HG03196 (cell line): ENCODE measurements around the gene ENDOD1.

Source experiments
- ATAC-seq: cut with Tn5 transposase; IDR thresholded peaks from one replicate; pipeline ENCODE4 v1.9.1; 2021; ENCODE audit not compliant: unreplicated experiment

Gene ENDOD1

DNA sequence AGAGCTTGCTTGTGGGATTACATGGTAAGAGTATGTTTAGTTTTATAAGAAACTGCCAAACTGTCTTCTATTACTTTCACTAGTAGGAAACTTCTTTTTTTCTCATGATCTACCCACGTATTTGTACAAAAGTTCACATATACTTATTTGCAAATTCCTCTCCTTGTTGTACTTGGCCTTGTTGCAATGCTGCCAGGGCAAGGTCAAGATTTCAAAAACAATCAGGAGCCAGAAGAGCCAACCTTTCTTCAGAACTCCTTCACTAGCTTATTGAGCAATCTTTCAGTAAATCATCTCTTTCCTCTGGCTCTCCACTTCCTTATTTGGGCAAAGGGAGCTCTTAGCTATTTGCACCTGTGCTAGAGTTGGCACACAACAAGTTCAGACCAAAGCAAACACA is 13.2 kb upstream of the ENDOD1 start:
- no peak for ATAC-seq

DNA sequence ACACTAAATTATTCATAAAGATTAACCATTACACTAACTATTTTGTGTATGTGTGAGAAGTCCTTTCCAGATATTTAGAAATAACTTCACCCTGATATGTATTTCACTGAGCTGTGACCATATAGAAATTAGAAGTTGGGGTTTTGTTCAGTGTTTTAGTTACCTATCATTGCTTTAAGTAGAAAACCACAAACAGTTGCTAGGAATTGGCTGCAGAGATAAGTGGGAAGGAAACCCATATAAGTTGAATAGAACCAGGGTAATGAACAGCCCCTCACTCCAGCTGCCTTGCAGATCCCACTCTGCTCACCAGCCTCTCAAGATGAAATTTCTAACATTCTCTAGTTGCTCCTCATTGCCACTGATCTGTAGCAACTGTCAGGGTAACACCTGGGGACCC is 12.7 kb upstream of the ENDOD1 start:
- no peak for ATAC-seq

DNA sequence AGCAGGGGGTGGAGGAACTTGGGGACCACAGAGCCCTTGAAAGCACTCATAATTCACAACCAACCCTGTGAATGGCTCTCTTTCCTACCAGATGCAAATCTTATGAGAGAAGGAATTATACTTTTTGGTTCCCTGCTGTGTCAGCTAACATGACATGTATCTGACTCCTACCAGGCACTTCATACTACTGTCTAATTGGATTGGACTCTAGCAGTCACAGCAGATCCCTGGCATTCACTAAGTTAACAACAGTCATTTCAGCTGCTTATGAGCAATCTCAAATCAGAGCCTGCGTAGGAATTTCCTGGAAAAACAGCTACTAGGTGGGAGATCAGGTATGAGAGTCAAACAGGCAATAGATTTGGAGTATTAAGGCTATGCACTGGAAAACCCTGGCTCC is 11.1 kb upstream of the ENDOD1 start:
- no peak for ATAC-seq

DNA sequence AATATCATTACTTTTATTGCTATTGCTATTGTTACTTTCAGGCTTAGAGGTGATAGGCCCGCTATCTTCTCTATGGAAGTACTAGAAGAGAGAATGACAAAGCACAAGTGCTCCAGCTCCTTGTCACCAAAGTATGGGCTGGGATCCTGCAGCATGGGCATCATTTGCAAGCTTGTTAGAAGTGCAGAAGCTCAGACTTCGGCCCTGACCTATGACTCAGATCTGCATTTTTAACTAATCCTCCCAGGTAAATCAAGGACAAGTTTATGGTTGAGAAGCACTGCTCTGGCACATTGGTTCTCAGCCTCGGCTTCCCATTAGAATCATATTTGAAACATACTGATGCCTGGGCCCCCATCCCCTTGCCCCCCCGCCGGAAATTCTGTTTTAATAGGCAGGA is 8.6 kb upstream of the ENDOD1 start:
- ATAC-seq = no peak

DNA sequence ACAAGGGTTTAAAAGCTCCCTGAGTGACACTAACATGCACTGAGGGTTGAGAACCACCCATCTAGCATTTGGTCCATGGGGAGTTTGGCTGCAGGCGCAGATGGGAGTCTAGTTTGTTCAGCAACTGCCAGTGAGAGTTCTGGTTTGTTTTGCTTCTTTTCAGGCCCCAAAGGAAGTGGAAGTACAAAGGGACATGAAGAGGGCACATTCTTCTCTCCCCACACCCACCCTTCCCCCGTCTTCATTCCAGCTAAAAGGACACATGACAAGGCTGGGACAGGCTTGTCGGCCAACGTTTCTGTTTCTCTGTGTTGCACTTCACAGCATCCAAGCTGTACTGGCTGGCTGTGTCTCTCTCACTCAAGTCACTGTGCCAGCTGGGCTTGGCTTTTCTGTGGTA is 8.2 kb upstream of the ENDOD1 start:
- ATAC-seq = no peak

DNA sequence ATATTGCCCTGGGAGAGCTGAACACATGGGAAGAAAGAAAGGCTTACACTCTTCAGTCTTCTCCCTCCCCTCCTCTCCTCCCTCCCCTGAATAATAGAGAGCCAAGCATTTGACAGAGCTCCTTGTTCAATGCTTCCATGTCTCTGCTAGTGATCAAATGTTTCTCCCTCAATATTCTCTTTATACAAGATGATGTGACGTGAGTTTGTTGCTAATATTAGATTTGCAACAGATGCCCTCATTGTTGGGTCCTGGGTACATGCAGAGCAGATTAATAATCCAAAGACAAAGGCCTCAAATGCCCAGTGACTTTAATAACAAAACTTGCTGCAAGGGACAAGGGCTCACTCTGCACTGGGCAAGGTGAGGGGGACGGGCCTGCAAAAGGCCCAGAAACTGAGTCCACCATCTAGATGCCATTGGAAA is 7.1 kb upstream of the ENDOD1 start:
- ATAC-seq = no peak

DNA sequence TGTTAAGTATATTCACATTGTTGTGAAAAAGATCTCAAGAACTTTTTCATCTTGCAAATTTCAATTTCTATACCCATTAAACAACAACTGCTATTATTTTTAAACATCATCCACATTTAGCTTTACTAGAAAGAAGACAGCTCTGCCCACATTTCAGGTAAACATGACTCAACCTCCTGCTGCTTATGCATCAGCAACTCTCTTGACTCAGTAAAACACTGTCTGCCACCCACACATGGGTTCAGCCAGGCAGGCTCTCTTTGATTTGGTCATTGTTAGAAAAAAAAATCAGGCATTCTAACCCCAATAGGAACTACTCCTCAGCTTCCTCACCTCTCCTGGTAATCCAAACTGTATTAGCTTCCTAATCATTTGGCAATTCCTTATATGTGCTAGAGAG is 5.1 kb upstream of the ENDOD1 start:
- peak; percentile 43 for ATAC-seq

DNA sequence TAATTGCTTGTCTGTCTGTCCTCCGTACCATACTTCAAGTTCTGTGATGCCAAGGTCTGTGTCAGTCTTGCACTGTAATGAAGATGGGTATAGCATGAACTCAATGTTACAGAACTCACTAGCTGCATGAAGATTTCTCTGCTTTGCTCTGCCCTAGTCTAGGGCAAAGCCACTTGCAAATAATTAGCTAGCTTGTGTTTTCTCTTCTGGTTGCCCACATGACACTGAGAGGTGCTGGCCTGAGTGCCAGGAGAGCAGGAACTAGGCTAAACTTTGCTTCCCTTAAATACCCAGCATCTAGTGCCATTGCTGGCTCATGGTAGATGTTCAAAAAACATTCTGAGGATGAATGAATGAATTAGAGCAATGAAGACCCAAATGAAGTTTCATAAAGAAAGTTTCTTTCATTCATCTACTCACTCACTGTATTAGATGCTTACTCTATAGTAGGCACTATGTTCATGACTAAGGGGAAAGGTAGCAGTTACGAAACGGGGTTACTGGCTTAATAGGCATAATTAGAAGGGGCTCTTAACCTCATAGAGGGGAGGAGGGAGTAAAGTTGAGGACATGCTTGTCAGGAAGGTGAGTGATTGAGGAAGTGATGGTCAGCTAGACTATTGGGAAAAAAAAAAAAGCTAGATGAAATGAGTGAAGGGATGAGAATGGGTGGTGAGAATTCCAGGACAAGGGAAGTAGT is 4.4 kb upstream of the ENDOD1 start:
- ATAC-seq = peak; percentile 21

DNA sequence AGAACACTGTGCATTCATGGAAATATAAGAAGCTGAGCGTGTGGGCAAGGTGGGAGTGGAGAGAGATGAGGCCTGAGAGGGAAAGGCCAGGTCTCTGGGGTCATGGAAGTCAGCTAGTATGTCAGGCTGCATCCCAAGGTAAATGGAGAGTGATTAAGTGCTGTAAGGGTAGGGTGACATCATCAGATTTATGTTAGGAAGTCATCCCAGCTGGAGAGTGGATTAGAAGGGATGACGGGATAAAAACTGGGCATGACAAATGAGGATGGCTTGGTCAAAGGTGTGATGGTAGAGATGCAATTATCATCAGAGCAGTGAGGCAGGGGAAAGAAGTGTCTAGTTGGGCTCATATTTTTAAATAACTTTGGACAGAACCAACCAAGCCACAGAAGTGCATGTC is 3.5 kb upstream of the ENDOD1 start:
- ATAC-seq = no peak

DNA sequence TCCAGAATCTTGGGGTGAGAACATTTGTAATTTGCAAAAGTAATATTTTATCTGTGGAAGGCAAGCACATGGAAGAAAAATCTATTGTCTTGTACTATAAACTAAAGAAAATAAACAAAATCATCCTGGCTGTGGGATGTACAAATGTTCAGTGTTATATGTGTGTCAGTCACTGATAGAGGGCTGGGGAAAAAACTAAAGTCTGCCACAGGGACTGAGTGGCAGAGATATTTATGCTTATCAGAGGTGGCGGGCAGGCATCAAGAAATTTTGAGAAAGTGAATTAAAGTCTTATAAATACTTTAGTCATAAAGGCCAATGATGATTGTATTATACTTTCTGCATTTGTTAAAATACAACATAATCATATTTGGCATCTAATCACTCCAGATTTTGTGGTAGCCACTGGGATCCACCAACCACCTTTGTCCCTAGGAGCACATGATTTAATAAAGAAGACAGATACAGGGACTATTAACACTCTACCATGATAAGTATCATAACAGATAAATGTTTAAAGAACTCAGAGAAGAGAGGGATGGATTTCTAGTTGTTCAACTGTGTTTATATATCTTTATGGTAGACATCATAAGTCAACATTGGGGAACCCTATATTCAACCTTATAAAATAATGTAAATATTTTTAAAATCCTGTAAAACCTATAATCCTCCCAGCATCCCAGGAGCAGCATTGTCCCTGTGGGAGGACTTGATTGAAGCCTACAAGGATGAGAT is 2.6 kb upstream of the ENDOD1 start:
- ATAC-seq = no peak

DNA sequence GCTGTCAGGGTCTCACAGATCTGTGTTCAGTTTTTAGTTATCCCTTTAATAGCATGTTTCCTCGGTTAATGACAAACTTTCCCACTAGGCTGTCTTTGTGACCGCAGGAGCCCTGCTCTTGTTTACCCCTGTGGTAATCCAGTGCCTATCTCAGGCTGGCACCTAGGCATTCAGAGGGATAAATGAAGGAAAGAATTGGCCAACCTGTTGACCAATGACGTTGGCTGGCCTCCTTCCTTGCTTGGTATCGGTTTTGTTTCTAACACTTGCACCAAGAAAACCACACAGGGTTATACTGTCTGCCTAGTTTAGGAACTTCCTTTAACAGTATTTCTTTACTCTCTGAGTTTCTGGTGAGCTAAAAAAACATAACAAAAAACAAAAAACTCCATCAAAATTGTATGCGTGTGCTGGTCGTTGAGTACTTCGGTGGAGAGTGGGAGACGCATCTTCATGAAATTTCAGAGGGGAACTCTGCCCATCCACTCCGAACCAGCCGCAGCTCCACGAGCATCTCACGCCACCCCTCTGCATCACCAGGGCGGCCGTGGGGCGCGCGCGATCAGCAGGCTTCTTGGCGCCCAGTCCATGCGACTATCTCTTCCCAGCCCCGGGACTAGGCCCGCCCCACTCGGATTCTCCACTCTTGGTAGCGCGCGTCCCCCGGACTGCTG is 563 bp upstream of the ENDOD1 start:
- peak; percentile 41 for ATAC-seq

DNA sequence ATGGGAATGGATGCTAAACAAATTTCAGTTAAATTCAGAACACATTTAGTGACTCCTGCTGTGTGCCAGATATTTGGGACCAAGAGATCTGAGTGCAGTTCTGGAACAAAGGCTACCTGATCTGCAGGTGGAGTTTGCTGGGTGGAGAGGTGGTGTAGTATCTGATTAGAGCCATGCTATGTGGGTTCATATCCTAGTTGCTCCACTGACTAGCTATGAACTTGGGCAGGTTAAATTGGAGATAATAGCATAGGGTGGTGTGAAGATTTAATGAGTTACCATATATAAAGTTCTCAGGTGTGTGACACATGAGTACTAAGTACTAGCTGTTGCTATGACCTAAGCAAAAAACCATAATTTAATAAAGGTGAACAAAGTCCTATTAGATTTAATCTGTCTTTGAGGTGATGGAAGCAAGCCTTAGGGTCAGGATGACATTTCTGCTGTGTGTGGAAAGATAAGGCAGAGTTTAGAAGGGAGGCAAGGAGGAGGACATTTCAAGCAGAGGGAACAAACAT is 2.1 kb downstream of the ENDOD1 start:
- no peak for ATAC-seq

DNA sequence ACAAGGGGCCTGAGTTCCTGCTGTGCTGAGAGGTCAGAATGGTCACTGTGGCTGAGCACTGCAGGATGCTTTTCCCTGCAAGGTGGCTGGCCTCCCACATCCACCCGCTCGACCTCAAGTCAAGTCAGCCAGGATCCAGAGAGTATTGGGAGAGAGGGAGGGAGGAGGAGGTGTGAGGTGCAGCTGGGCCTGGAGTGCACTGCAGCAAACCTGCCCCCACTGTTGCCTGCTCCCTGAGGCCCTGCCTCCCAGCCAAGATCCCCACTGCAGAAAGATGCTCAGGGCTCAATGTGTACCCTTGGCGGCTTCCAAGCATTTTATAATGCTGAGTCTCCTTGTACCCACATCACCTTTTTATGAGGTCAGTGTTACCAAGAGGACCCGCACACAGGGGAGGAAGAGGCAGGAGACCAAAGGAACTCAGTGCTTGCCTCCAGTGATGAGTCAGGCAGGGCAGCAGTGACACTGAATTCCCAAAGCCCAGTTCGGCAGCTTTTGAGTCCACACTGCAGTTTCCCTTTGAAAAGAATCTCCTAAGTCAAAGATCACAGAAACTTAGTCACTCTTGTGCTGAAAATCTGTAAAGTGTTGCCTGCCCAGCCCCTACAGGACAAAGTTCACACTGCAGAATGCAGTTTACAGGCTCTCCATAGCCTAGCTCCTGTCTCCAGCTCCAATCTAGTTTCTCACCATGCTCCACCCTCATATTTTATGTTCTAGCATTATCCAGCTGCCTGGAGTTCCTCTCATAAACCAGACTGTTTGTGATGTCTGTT is 3.1 kb downstream of the ENDOD1 start:
- no peak for ATAC-seq

DNA sequence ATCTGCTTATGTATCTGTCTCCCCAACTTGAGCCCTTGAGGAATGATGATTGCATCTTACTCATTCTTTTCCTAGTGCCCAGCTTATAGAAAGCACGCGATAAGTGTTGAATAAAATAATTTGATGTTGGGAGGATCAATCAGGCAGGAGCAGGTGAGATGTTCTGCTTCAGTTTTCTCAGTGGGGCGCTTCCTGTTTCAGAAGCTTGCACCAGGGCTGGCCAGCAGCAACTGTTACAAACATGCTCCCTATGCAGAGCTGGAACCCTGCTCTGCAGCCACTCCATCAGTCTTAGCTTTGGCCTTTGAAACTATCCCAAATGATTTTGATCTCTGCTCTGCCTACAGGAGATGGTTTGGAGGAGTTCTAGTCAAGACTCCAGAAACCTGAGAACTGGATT is 3.9 kb downstream of the ENDOD1 start:
- ATAC-seq = no peak

DNA sequence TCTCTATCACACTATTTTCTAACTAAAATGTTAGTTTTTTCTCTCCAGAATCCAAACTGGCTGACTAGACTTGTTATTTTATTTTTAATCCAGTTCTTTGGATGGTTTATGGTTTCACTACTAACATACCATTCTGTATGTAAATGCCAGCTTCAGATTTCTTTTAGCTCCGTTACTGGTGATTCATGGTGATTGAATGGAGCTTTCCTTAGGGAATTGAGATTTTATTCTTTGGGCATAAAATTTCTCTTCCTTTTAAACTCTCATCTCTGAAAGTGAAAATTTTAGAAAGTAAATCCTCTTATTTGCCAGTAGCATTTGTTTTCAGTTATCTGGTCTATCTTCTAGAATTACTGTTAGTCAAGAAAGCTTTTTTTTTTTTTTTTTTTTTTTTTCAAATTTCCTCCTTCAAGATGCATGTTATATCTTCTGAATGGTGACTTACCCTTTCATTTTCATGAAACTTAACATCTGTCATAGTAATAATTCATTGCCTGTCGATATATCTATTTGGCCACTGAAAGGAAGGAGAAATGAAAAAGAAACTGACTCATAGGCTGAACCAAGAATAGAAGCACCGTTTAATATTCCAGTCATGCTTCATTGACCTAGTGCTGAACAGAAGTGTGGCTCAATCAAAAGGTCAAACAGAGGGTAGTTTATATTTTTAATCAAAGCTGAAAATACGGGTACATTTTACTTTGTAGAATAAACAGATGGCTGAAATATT is 6.4 kb downstream of the ENDOD1 start:
- ATAC-seq = peak; percentile 86

DNA sequence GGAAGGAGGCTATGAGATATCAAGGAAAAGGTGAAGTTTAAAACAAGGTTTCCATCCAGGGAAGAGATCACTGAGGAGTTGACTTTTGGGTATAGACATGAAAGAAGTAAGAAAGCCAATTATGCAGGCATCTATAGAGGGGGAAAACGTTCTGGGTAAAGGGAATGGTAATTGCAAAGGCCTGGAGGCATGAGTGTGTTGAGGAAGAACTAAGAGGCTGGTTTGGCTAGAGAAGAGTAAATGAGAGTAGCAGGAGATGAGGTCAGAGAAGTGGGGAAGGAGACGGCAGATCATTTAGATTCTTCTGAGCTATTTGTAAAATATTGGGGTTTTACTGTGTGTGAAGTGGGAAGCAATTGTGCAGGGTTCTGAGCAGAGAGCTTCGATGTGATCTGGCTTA is 7.6 kb downstream of the ENDOD1 start:
- no peak for ATAC-seq

DNA sequence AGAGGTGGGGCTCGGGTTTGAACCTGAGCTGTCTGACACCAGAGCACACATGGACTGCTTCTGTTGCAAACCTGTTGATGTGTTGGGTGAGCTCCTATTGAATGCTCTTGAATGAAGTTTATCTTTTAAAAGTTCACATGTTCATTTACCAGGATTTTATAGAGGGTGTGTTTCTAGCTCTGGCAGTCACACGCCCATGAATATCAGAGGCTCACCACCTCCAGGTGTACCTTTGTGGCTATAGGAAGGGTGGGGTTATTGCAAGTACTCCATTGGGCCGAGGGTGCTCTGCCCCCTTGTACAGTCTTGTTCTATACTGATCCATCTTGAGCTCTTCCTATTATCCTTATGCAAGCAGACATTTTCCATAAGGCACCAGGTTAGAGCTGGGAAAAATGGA is 9.2 kb downstream of the ENDOD1 start:
- no peak for ATAC-seq

DNA sequence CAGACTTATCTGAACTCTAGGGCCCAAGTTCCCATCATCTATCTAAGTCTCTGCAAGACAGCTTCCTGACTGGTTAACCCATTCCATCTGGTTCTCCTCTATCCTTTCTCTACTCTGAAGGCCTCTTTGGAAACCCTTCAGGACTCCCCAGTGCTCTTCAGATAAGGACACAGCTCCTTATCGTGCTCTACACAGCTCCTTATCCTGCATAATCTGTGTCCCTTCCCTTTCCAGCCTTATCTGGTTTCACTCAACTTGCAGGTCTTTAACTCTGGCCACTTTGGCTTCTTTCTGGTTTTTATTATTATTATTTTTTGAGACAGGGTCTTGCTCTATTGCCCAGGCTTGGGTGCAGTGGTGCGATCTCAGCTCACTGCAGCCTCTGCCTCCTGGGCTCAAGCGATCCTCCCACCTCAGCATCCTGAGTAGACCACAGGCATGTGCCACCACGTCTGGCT is 10.6 kb downstream of the ENDOD1 start:
- ATAC-seq = no peak

DNA sequence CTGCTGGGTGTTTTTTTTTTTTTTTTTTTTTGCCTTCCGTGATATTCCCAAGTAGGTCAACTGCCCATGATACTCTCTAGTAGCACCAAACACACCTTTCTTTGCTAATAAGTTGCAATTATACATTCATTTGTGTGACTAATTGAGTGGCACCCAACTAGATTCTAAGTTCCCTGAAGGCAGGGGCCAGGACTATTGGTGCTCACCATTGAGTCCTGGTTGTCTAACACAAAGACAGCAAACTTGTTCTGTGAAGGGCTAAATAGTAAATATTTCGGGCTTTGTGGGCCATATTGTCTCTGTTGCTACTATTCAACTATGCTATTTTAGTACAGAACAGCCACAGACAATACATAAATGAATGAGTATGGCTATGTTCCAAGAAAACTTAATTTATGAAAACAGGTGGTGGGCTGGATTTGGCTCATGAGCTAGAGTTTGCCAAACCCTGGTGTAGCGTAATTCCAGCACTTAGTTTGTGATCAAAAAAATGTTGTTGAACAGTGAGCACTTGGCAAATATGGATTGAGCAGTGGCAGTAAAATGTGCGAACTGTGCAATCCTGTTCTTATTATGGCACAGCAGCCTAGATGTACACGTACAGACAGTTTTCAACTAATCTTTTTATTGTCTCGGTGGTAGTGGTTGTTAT is 11.3 kb downstream of the ENDOD1 start:
- ATAC-seq = no peak

DNA sequence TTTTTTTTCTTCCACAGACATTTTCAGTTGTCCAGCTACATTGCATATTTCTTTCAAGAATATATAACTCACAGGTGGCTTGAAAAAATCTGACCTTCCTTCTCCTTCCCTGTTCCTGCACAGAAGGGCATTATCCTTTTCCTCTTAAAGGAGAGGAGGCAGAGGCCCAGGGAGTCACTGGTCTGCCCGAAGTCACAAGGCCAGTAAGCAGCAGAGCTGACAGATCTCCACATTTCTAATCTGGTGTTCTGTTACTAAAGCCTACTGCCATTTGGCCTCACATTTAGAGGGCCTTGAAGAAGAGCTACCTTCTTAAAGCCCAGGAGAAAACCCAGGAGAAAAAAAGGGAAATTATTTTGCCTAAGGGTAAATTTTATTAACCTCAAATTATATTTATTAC is 12.3 kb downstream of the ENDOD1 start:
- ATAC-seq = no peak
